ENCODE data around the gene PRCP. TPM values are rescaled to one million over a fixed set of nuclear protein-coding genes. Genes with fewer than 3 reads are reported as not detected.

Gene PRCP
- polyA plus RNA-seq, 1 donor: 73.8 TPM

DNA sequence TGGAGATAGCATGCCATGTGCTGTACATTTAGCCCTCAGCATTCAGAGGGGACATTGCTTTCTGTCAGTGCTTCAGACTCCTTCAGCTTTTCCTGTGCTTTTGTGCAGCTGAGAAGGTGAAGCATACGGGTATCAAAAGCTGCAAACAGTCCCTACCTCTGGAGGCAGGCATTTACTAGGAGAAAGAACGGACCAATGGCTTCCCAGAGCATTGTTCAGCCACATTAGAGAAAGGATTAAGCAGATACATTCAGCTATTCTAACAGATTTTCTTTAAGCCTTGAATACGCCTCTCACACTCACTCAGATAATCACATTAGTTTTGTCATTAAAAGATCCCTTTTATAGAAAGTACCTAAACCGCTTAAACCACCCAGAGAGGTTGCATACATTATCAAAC, 85.9 kb downstream of the PRCP start:
- Histone ChIP-seq H3K9me3 (ENCODE audit: control insufficient read depth, low read depth, low read length) (no peaks in the 10 kb centered on the region), H3K27ac (ENCODE audit: low read length) (no peak overlapping the region), H3K36me3 (ENCODE audit: control insufficient read depth, insufficient read depth, low read length) (no peaks in the 10 kb centered on the region), H3K4me3 (ENCODE audit: low read length) (no peak overlapping the region), H3K4me1 (ENCODE audit: control insufficient read depth, insufficient read depth, low read length) (no peaks in the 10 kb centered on the region), H3K27me3 (ENCODE audit: control insufficient read depth, insufficient read depth, low read length) (no peaks in the 10 kb centered on the region)
- DNase-seq: no peak
- 100% methylated on average over 2 of the region's 4 CpGs for WGBS (ENCODE audit: insufficient coverage, low lambda C conversion rate)

DNA sequence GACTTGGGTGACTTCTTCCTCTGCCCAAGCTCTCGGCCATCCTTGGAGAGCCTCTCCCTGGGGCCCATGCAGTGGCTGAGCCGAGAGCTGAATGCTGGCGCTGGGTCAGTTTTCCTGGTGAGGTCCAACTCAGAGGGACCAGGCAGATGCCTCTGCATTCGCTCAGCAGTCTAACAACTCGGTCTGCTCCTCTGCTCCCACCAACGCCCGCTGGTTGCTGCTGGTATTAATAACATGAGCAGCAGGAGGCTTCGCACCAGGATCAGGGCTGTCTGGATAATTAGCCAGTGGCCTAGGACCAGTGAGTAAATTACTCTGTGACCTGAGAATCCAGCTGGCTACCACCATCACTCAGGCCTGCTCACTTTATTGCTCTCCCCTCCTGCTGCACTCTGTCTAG, 88.9 kb downstream of the PRCP start:
- H3K4me1 ChIP-seq (ENCODE audit: control insufficient read depth, insufficient read depth, low read length): no peaks in the 10 kb centered on the region
- no peaks in the 10 kb centered on the region for H3K27me3 ChIP-seq (ENCODE audit: control insufficient read depth, insufficient read depth, low read length)
- no peak for DNase-seq
- H3K36me3 ChIP-seq (ENCODE audit: control insufficient read depth, insufficient read depth, low read length): no peaks in the 10 kb centered on the region
- no peak overlapping the region for H3K4me3 ChIP-seq (ENCODE audit: low read length)
- no peaks in the 10 kb centered on the region for H3K9me3 ChIP-seq (ENCODE audit: control insufficient read depth, low read depth, low read length)
- H3K27ac ChIP-seq (ENCODE audit: low read length): no peak overlapping the region
- no CpG with 5 or more reads among the region's 8 CpGs for WGBS (ENCODE audit: insufficient coverage, low lambda C conversion rate)

DNA sequence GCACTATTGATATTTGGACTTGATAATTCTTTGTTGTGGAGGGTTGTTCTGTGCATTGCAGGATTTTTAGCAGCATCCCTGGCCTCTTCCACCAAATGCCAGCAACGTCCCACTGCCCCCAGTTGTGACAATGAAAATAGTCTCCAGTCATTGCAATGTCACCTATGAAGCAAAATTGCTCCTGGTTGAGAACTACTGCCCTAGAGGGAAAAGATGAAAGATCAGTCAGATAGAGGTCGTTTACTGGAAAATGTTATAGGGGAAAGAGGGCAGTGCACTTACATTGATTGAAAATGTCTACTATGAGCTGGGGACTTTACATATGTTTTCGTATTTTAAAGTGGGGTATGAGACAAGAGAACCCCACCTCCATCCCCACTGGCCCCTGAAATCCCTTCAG, 89.5 kb downstream of the PRCP start:
- no peaks in the 10 kb centered on the region for H3K4me1 ChIP-seq (ENCODE audit: control insufficient read depth, insufficient read depth, low read length)
- no peak overlapping the region for H3K4me3 ChIP-seq (ENCODE audit: low read length)
- no peak for DNase-seq
- H3K36me3 ChIP-seq (ENCODE audit: control insufficient read depth, insufficient read depth, low read length): no peaks in the 10 kb centered on the region
- H3K9me3 ChIP-seq (ENCODE audit: control insufficient read depth, low read depth, low read length): no peaks in the 10 kb centered on the region
- no CpG with 5 or more reads among the region's 3 CpGs for WGBS (ENCODE audit: insufficient coverage, low lambda C conversion rate)
- H3K27ac ChIP-seq (ENCODE audit: low read length): no peak overlapping the region
- H3K27me3 ChIP-seq (ENCODE audit: control insufficient read depth, insufficient read depth, low read length): no peaks in the 10 kb centered on the region

DNA sequence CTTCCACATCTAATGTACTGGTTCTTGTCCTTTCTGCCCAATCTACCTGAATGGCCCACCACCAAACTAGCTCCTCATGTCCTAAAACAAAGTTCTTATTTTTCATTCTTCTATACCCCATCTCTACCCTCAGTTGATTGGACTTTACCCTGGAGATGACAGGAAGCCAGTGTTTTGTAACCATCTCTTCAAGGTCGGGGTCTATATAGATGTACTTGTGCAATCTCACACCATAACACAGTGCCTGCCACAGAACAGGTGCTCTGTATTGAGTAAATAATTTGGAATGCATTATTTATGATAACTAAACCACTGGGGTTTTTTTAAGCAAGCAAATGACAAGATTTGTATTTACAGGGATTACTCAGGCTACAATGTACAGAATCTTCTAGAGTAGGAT, 89.9 kb downstream of the PRCP start:
- Histone ChIP-seq H3K9me3 (ENCODE audit: control insufficient read depth, low read depth, low read length) (no peaks in the 10 kb centered on the region), H3K27ac (ENCODE audit: low read length) (no peak overlapping the region), H3K27me3 (ENCODE audit: control insufficient read depth, insufficient read depth, low read length) (no peaks in the 10 kb centered on the region), H3K4me1 (ENCODE audit: control insufficient read depth, insufficient read depth, low read length) (no peaks in the 10 kb centered on the region), H3K4me3 (ENCODE audit: low read length) (no peak overlapping the region), H3K36me3 (ENCODE audit: control insufficient read depth, insufficient read depth, low read length) (no peaks in the 10 kb centered on the region)
- no peak for DNase-seq
- WGBS (ENCODE audit: insufficient coverage, low lambda C conversion rate): no CpG with 5 or more reads among the region's 1 CpG

DNA sequence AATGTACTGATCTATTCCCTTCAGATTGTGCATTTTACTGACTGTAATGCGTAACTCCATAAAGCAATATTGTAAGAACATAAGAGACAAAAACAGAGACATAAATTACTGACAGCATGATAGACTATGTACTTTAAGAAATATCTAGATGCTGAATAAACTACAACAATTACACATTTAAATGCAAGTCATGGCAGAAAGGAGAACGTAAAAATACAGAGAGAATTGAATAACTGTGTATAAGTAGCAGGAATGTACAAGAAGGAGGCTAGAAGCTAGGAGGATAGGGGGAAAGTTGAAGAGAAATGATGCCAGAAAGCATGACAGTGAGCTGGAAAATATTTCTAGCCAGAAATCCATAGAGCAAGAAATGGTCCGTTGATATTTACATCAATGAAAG, 92.6 kb downstream of the PRCP start:
- no peaks in the 10 kb centered on the region for H3K27me3 ChIP-seq (ENCODE audit: control insufficient read depth, insufficient read depth, low read length)
- 87% methylated on average over 3 of the region's 3 CpGs for WGBS (ENCODE audit: insufficient coverage, low lambda C conversion rate)
- H3K36me3 ChIP-seq (ENCODE audit: control insufficient read depth, insufficient read depth, low read length): no peaks in the 10 kb centered on the region
- no peak for DNase-seq
- H3K4me3 ChIP-seq (ENCODE audit: low read length): no peak overlapping the region
- no peaks in the 10 kb centered on the region for H3K4me1 ChIP-seq (ENCODE audit: control insufficient read depth, insufficient read depth, low read length)
- no peaks in the 10 kb centered on the region for H3K9me3 ChIP-seq (ENCODE audit: control insufficient read depth, low read depth, low read length)
- H3K27ac ChIP-seq (ENCODE audit: low read length): no peak overlapping the region

DNA sequence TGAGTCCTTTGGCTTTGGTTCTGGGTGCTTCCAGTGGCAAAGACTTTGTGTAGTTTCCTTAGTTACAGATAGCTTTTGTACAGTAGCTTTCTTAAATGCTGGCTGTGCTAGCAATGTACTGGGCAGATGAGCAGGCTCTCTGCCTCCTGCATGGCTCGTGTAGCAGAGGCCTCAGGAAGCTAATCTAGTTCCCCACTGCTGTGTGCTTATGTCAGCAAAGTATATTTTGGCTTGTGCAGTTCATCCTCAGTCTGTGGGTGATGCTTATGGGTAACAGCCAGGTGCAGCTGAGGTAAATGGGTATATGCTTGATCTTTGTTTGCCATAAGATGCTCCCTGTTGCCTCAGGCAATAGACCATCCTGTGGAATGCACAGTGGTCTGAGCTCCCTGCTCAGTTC, 97.5 kb downstream of the PRCP start:
- Histone ChIP-seq H3K27me3 (ENCODE audit: control insufficient read depth, insufficient read depth, low read length) (no peaks in the 10 kb centered on the region), H3K36me3 (ENCODE audit: control insufficient read depth, insufficient read depth, low read length) (no peaks in the 10 kb centered on the region), H3K4me3 (ENCODE audit: low read length) (no peak overlapping the region)

DNA sequence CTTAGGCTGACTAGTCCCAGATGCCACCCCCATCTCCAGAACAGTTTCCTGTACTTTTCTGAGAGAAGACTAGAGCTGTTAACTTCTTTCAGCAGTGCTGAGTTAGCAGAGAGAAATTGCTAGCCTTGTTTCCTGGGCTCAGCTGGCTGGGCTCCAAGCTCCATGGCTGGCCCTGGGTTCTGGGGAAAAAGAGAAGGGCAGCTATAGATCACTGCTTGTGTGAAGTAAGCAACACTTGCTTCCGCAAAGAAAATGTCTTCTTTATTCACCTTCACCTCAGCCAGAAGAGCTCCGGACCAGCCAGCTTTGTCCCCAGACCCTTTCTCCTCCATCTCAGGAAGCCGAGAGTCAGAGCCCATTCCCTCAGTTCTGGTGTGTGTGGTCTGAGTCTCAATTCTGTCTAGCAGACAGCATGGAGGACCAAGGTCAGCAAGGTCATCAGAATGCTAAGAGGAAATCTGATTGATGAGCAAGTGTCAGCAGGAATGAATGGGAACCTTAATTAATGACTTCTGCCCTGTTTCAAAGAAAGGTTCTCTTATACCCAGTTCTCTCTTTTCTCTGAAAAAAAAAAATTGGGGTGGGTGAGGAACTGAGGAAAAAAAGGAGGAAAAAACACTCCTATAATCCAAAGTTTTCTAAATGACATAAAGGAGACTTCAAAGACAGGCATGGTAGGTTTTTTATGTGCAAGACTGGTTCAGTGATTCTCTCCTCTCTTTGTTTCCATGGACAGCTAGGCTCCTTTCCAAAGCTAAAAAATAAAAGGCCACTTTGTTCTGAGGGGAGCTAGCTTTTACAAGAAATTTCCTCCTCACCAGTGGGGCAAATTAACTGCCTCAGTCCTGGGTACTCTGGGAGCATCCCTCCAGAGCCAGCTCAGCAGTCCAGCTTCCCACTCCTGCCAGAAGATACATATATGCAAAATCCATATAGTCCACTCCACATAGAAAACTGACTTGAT, 103.0 kb downstream of the PRCP start:
- no peaks in the 10 kb centered on the region for H3K4me1 ChIP-seq (ENCODE audit: control insufficient read depth, insufficient read depth, low read length)
- no peaks in the 10 kb centered on the region for H3K36me3 ChIP-seq (ENCODE audit: control insufficient read depth, insufficient read depth, low read length)
- no peaks in the 10 kb centered on the region for H3K9me3 ChIP-seq (ENCODE audit: control insufficient read depth, low read depth, low read length)
- no CpG with 5 or more reads among the region's 3 CpGs for WGBS (ENCODE audit: insufficient coverage, low lambda C conversion rate)
- H3K27me3 ChIP-seq (ENCODE audit: control insufficient read depth, insufficient read depth, low read length): no peaks in the 10 kb centered on the region
- H3K27ac ChIP-seq (ENCODE audit: low read length): no peak overlapping the region
- no peak overlapping the region for H3K4me3 ChIP-seq (ENCODE audit: low read length)
- DNase-seq: no peak

More for the DNA sequence above, 97.5 kb downstream of the PRCP start:
- no peaks in the 10 kb centered on the region for H3K4me1 ChIP-seq (ENCODE audit: control insufficient read depth, insufficient read depth, low read length)
- no CpG with 5 or more reads among the region's 1 CpG for WGBS (ENCODE audit: insufficient coverage, low lambda C conversion rate)
- no peak for DNase-seq
- no peak overlapping the region for H3K27ac ChIP-seq (ENCODE audit: low read length)
- no peaks in the 10 kb centered on the region for H3K9me3 ChIP-seq (ENCODE audit: control insufficient read depth, low read depth, low read length)

DNA sequence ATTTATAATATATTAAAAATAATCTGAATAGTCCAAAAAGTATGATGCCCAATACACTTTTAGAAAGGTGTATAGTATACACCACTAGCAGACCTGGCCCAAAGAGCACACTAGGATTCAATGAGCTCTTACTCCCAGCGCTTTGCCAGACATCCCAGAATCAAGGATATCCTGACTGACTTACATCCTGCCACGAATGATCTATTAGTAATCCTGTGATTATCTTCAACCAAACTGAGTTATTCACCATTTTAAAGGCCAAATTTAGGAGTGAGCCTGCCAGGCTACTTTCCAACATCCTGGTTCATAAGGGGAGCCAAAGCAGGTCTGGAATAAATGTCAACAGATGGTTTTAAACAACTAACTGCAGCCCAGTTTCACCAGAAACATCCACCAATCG, 105.7 kb downstream of the PRCP start:
- Histone ChIP-seq H3K4me1 (ENCODE audit: control insufficient read depth, insufficient read depth, low read length) (peaks cover 13% of the 10 kb centered on the region), H3K9me3 (ENCODE audit: control insufficient read depth, low read depth, low read length) (no peaks in the 10 kb centered on the region), H3K27ac (ENCODE audit: low read length) (no peak overlapping the region), H3K4me3 (ENCODE audit: low read length) (no peak overlapping the region), H3K27me3 (ENCODE audit: control insufficient read depth, insufficient read depth, low read length) (no peaks in the 10 kb centered on the region), H3K36me3 (ENCODE audit: control insufficient read depth, insufficient read depth, low read length) (no peaks in the 10 kb centered on the region)
- no peak for DNase-seq
- no CpG with 5 or more reads among the region's 3 CpGs for WGBS (ENCODE audit: insufficient coverage, low lambda C conversion rate)

DNA sequence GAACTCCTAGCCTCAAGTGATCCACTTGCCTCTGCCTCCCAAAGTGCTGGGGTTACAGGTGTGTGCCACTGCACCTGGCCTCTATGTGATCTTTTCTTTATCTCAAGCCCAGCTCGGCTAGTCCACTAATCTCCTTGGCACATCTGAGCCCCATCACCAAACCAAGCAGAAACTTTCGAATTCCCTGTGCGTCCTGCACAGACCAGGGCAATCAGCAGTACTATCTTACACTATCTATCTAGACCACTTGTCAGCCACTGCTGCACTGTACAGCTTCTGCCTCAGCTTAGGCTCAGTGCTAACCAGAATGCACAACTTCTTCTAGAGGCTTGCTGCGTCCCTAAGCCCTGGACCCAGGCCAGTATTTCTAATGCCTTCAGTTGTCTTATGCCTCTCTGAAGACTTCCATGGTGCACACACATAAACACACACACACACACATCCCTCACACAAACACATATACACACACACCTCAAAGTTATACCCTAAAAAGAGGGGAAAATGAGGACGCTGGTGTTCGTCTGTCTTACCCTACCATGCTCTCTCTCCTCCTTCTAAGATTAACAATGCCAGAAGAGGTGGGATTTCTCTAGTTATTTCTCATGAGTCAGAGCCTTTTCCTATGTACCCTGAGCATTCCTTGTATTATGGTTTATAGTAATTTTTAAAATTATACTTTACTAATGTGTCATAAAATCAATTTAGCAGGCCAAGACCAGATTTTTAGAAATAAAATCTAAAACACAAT, 107.2 kb downstream of the PRCP start:
- no peak for DNase-seq
- no peaks in the 10 kb centered on the region for H3K9me3 ChIP-seq (ENCODE audit: control insufficient read depth, low read depth, low read length)
- peaks cover 13% of the 10 kb centered on the region for H3K4me1 ChIP-seq (ENCODE audit: control insufficient read depth, insufficient read depth, low read length)
- WGBS (ENCODE audit: insufficient coverage, low lambda C conversion rate): no CpG with 5 or more reads among the region's 6 CpGs
- no peak overlapping the region for H3K27ac ChIP-seq (ENCODE audit: low read length)
- no peaks in the 10 kb centered on the region for H3K27me3 ChIP-seq (ENCODE audit: control insufficient read depth, insufficient read depth, low read length)
- H3K4me3 ChIP-seq (ENCODE audit: low read length): no peak overlapping the region
- H3K36me3 ChIP-seq (ENCODE audit: control insufficient read depth, insufficient read depth, low read length): no peaks in the 10 kb centered on the region

DNA sequence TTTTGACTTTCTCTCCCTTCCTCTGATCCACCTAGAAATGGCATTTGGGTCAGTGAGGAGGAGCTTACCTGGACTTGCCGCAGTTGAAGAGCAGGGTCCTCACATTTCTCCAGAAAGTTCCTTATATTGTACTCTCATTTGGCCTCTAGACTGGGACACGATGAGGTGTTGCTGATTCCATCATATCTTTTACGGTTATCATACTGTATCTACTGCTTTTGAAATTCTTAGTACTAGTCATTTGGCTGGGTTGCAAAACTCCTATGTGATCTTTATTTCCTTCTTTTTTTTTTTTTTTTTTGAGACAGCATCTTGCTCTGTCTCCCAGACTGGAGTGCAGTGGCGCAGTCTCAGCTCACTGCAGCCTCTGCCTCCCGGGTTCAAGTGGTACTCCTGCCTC, 107.9 kb downstream of the PRCP start:
- no peak overlapping the region for H3K27ac ChIP-seq (ENCODE audit: low read length)
- no CpG with 5 or more reads among the region's 5 CpGs for WGBS (ENCODE audit: insufficient coverage, low lambda C conversion rate)
- peaks cover 13% of the 10 kb centered on the region for H3K4me1 ChIP-seq (ENCODE audit: control insufficient read depth, insufficient read depth, low read length)
- H3K9me3 ChIP-seq (ENCODE audit: control insufficient read depth, low read depth, low read length): no peaks in the 10 kb centered on the region
- H3K27me3 ChIP-seq (ENCODE audit: control insufficient read depth, insufficient read depth, low read length): no peaks in the 10 kb centered on the region
- H3K36me3 ChIP-seq (ENCODE audit: control insufficient read depth, insufficient read depth, low read length): no peaks in the 10 kb centered on the region
- DNase-seq: no peak
- no peak overlapping the region for H3K4me3 ChIP-seq (ENCODE audit: low read length)
